NCI-H2227 (cell line): ENCODE results near the gene RHOH.

Experiments
- DNase-seq: peaks from one replicate; lab custom pipeline; 2025; ENCODE audit not compliant: unreplicated experiment; lab: John Stamatoyannopoulos, UW

RHOH gene

GRCh38 chr4:40204507-40205258 lies 7.9 kb downstream of the RHOH start:
- DNase-seq: no peak

- no peak for DNase-seq
These were observed 8.7 kb downstream of the RHOH start for GRCh38 chr4:40205259-40206198.

- DNase-seq: no peak
These were observed 9.6 kb downstream of the RHOH start for GRCh38 chr4:40206426-40206825.

- DNase-seq: no peak
These were observed 12.6 kb downstream of the RHOH start for GRCh38 chr4:40209401-40209800.

- DNase-seq: no peak
These were observed 13.9 kb downstream of the RHOH start for GRCh38 chr4:40210776-40211175.

GRCh38 chr4:40211224-40212185 lies 14.7 kb downstream of the RHOH start:
- no peak for DNase-seq

GRCh38 chr4:40212674-40213527 lies 16.1 kb downstream of the RHOH start:
- DNase-seq: no peak

- no peak for DNase-seq
These were observed 17.2 kb downstream of the RHOH start for GRCh38 chr4:40214038-40214437.

- no peak for DNase-seq
These were observed 18.0 kb downstream of the RHOH start for GRCh38 chr4:40214661-40215418.

- DNase-seq: no peak
These were observed 20.0 kb downstream of the RHOH start for GRCh38 chr4:40216622-40217366.

GRCh38 chr4:40221744-40222143 lies 24.9 kb downstream of the RHOH start:
- DNase-seq: no peak

GRCh38 chr4:40223343-40223742 lies 26.5 kb downstream of the RHOH start:
- DNase-seq: no peak

- DNase-seq: no peak
These were observed 27.6 kb downstream of the RHOH start for GRCh38 chr4:40224432-40224831.

- no peak for DNase-seq
These were observed 28.7 kb downstream of the RHOH start for GRCh38 chr4:40225497-40225896.

GRCh38 chr4:40227284-40227683 lies 30.5 kb downstream of the RHOH start:
- DNase-seq: peak; percentile 5

- DNase-seq: no peak
These were observed 31.9 kb downstream of the RHOH start for GRCh38 chr4:40228497-40229365.

GRCh38 chr4:40231316-40231863 lies 34.6 kb downstream of the RHOH start:
- no peak for DNase-seq
